GM10266 (cell line): Measurements from ENCODE around the gene CNNM2.
"Not testable (repeated sequence)": the region's sequence is repeated elsewhere in the genome, so short reads cannot be mapped to it uniquely, and the experiment has no call there.

Experiments
- DNase-seq: peaks from one replicate; pipeline ENCODE4 v3.0.0; 2012; ENCODE audit errors: extremely low spot score
- CTCF ChIP-seq: IDR thresholded peaks from 2 replicates; pipeline ENCODE4 v1.5.1; 2012; ENCODE audit warnings: mild to moderate bottlenecking, low read depth; ENCODE audit not compliant: control insufficient read depth, insufficient read depth; ENCODE audit errors: missing control alignments

CNNM2 gene

GRCh38 chr10:102985811-102986210 is 67.7 kb downstream of the CNNM2 start:
- TF ChIP-seq CTCF: no peak
- no peak for DNase-seq

- DNase-seq: no peak
Measured at GRCh38 chr10:102988404-102989314, 70.6 kb downstream of the CNNM2 start.

GRCh38 chr10:102994531-102995295 is 76.6 kb downstream of the CNNM2 start:
- TF ChIP-seq CTCF: no peak
- DNase-seq: peak; percentile 11

More at GRCh38 chr10:102988404-102989314, 70.6 kb downstream of the CNNM2 start:
- TF ChIP-seq CTCF: no peak

GRCh38 chr10:102996876-102997275 is 78.8 kb downstream of the CNNM2 start:
- TF ChIP-seq CTCF: no peak
- DNase-seq: no peak

- DNase-seq: peak; percentile 61
- no peak for TF ChIP-seq CTCF
Measured at GRCh38 chr10:102997998-102998397, 79.9 kb downstream of the CNNM2 start.

- DNase-seq: no peak
- no peak for TF ChIP-seq CTCF
Measured at GRCh38 chr10:102998399-102998907, 80.4 kb downstream of the CNNM2 start.

- DNase-seq: not testable (repeated sequence)
Measured at GRCh38 chr10:103000050-103000449, 82.0 kb downstream of the CNNM2 start.
